HG02623 (cell line): Measurements from ENCODE around the gene XRCC2.
"Not testable (repeated sequence)": the region's sequence is repeated elsewhere in the genome, so short reads cannot be mapped to it uniquely, and the experiment has no call there.

Experiments
- ATAC-seq: cut with Tn5 transposase; IDR thresholded peaks from one replicate; pipeline ENCODE4 v1.9.1; 2021; ENCODE audit warnings: moderate library complexity; ENCODE audit not compliant: unreplicated experiment

Gene XRCC2

GRCh38 chr7:152675759-152676636, at the start of gene XRCC2:
Gene XRCC2, minus strand, starts transcription at chr7:152676141. Its CDS starts 62 bp downstream, at chr7:152676079.
- peak; percentile 93 for ATAC-seq

- ATAC-seq = no peak
Measured at GRCh38 chr7:152723364-152723763, 47.4 kb upstream of the XRCC2 start.

GRCh38 chr7:152712412-152713042, 36.6 kb upstream of the XRCC2 start:
- ATAC-seq = not testable (repeated sequence)

GRCh38 chr7:152711444-152711944, 35.6 kb upstream of the XRCC2 start:
- ATAC-seq = no peak

GRCh38 chr7:152710153-152710442, 34.2 kb upstream of the XRCC2 start:
- no peak for ATAC-seq

- ATAC-seq = no peak
Measured at GRCh38 chr7:152709287-152710152, 33.6 kb upstream of the XRCC2 start.

- ATAC-seq = no peak
Measured at GRCh38 chr7:152704796-152705384, 28.9 kb upstream of the XRCC2 start.

GRCh38 chr7:152699079-152699478, 23.1 kb upstream of the XRCC2 start:
- no peak for ATAC-seq

GRCh38 chr7:152697268-152697974, 21.5 kb upstream of the XRCC2 start:
- not testable (repeated sequence) for ATAC-seq

- ATAC-seq = not testable (repeated sequence)
Measured at GRCh38 chr7:152692196-152692595, 16.3 kb upstream of the XRCC2 start.

GRCh38 chr7:152683297-152683696, 7.4 kb upstream of the XRCC2 start:
- no peak for ATAC-seq

- ATAC-seq = no peak
Measured at GRCh38 chr7:152677808-152678670, 2.1 kb upstream of the XRCC2 start.

- ATAC-seq = no peak
Measured at GRCh38 chr7:152674860-152675758, 832 bp downstream of the XRCC2 start.

GRCh38 chr7:152673897-152674296, 2.0 kb downstream of the XRCC2 start:
- ATAC-seq = no peak

- no peak for ATAC-seq
Measured at GRCh38 chr7:152672626-152673025, 3.3 kb downstream of the XRCC2 start.

- ATAC-seq = no peak
Measured at GRCh38 chr7:152669758-152670157, 6.2 kb downstream of the XRCC2 start.

- ATAC-seq = no peak
Measured at GRCh38 chr7:152668975-152669374, 7.0 kb downstream of the XRCC2 start.

GRCh38 chr7:152667958-152668357, 8.0 kb downstream of the XRCC2 start:
- ATAC-seq = no peak
